Endometrial microvascular endothelial cells (primary cell): ENCODE data around the gene VEPH1. TPM values are rescaled to one million over a fixed set of nuclear protein-coding genes. Genes with fewer than 3 reads are reported as not detected.

ENCODE experiments used
- in situ Hi-C: cut with HindIII; loops from 2 replicates; pipeline ENCODE4 v1.10.0; 2017; ENCODE audit warnings: low sequenced_read_pairs, low pct_unique_long_range_greater_than_20kb; ENCODE audit errors: inconsistent ontology term
- total RNA-seq: library from RNA; depleted of rRNA; stranded (reverse); fragments of >200 nt; gene quantifications from one replicate; pipeline ENCODE4 v1.2.3, GENCODE V29; 2015; ENCODE audit errors: inconsistent ontology term

Gene VEPH1
- total RNA-seq, 1 donor from 2014 or later = 204 TPM

DNA sequence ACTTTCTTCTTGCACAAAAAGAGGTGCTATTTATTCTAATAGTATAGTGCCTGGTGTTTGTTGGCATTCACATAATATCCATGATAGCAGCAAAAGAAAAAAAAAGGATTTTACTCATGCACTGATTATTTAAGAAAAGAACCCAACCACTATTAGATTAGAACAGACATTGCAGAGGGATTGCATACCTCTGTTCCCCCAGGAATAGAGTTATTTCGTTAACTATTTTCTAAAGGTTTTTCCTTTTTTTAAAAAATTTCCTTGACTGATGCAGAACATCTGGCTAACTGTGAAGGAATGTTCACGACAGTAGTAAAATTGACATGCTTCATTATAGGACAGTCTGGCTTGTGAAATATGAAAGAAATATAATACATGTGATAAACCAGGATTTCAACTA is 203.1 kb downstream of the VEPH1 start:
- in situ Hi-C loops = no loop called here

DNA sequence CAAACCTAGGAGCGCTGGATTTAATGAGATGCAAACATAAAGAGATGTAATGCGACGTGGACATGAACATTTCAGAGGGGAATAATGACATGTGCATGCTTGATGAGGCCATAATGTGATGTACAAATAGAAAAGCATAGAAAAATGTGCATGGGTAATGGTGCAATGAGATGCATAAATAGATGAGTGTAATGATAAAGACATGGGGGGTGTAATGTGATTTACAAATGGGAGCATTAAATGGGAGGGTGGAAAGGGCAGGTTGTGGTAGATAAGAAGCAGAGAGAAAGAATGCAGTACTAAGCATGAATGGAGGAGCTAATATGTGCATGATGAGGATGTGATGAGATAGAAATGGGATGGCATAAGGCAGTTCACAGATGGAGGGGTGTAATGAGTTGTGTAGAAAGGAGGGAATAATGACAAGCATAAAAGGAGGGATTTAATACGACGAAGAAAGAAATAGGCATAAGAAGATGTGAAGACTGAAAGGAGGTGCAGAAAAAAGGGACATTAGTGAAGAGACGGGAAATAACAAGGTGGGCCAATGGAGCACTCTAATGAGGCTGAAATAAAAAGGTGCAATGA is 205.8 kb downstream of the VEPH1 start:
- in situ Hi-C loops = no loop called here

DNA sequence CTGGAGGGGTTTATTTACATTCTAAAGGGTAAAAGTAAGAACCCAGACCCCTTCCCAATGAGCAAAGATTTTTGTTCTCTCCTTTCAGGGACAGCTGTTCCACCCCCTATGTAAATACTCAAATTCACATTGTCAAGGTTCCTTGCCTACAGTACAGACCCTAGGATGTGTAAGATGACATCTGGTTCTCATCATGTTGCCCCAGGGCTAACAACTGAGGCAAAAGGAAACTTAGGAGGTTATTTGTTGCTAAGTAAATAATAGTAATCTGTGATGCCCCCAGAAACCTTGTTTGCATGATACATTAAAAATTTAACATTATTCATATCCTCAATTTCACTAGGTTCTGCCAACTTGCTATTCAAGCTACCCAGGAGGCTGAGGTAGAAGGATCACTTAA is 208.3 kb downstream of the VEPH1 start:
- in situ Hi-C loops = no loop called here

DNA sequence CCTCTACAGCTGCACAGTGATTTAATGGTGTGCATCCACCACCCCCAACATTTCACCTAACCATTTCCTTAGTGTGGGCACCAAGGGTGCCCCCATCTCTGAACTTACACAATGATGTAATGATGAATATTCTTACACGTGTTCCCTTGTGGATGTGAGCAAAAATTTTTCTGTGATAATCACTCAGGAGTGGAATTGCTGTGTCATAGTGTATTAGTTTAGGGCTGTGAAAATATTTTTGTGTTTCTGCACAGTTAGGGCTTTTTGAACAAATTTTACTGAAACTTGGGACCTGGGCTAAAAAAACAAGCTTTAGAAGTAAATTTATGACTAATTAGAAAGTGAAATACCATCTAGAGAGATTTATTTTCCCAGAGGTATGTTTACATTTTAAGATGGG is 208.7 kb downstream of the VEPH1 start:
- in situ Hi-C loops = no loop called here

DNA sequence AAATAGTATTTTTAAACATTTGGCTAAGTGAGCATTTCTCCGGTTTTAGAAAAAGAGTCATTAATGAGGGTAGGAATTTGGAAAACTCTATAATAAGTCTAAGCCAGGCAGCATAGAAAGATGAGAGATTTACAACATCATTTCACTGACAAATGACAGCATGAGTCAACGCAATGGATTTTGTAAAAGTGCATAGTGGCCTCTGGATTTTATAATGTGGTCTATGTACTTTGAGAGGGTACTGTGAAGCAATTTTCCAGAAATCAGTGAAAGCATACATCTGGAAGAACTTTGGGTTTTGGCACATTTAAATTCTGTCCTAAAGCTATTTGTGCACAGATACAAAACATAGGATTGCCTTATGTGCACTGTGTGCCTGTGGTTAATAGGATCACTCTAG is 212.4 kb downstream of the VEPH1 start:
- in situ Hi-C loops = no loop called here

DNA sequence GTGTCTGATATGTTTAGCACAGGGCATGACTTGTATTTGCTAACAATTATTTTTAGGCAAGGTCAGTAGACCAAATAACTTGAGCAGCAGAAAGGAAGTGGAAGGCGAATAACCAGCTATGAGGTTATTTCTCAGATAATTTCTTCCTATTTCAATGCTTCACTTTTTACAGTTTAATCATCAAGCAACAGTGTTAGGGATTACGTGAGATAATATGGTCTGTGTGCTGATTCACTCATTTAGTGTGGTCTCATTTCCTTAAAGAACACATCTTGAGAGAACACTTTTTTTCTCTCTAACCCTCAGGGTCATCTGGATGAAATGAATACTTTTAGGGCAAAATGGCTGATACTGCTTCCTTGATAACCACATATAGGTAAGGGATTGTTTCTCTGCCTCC is 217.2 kb downstream of the VEPH1 start:
- in situ Hi-C loops = no loop called here

DNA sequence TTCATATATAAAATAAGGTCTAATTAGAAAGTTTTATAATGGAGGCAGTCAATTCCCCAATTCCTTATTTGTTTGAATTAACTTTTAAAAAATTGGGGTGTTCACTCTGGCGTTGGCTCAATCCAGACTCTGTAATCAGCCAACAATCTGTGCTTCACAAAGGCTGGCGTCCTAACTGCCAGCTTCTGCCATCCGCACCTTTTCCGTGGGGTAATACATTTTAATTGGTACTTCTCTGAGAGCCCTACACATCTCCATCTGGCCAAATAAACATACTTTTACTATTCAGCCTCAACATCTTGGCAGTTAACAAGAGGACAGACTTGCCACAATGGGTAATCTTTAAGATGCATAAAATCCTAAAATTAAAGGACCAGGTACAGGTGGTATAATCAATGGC is 218.1 kb downstream of the VEPH1 start:
- in situ Hi-C loops = no loop called here

DNA sequence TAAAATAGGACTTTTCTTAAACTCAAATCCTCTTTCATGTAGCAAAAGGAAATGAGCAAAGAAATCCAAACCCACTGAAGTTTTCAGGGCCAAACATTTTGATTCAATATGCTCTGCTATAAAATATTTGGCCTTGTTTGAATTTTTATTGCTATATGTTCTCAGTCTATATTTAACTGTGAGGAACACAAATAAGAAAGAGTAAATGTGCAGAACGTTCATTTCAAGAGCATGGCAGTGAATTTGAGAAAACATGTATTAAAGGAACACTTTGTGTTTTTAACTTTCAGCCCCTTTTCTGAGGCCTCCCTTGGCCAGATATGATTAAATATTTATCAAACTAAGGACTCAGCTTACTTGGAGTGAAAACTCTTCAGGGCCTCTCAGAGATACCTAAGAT is 218.5 kb downstream of the VEPH1 start:
- in situ Hi-C loops = no loop called here

DNA sequence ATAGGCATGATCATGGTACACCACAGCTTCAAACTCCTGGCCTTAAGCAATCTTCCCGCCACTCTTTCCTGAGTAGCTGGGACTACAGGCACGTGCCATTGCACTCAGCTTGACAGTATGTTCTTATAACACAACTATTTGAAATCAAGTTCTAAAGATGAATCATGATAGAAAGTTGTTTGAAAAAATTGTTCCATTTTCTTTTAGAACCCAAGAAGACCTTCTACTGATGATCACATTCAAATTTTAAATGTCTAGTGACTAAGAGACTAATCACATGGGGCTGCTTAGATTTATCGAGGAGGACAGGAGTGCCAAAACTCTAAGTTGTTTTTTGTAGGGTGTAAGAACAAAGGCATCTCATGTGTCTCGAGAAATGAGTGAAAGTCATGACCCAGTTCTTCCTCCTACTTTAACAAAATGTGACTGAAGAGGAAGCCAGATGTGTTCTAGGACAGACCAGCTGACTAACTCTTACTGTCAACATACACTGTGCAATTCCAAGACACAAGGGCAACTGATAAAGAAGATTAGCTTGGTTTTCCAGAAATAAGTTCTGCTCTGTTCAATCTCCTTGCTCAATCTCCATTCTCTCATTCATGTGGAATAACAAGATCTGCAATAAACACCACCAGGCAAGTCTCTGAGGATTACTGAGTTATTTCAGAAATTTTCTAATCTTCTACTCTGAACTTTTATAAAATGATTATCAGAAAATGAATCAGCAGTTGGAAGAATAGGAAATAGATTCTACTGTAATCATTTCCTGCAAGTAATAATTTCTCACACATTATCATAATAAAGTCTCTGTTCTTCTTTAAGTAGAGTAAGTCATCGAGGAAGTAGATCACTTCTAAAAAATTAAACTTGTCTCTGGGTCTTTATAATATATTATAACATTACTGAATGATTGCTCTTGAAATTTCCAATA is 220.7 kb downstream of the VEPH1 start:
- in situ Hi-C loops = no loop called here

DNA sequence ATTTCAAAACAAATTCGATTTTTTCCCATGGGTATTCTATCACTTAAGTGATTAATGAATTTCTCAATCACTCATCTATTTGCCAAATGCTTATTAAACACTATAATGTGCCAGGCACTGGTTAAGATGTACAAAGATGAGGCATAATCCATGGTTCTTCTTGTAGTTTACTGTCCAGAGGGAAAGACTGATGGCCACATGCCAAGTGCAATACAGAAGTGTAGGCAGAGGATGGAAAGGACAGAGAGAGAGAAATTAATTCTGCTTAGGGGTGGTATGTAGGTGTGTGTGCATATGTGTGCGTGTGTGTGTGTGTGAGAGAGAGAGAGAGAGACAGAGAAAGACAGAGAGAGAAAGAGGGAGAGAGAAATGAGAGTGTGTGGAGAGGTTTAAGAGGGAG is 222.4 kb downstream of the VEPH1 start:
- in situ Hi-C loops = no loop called here

DNA sequence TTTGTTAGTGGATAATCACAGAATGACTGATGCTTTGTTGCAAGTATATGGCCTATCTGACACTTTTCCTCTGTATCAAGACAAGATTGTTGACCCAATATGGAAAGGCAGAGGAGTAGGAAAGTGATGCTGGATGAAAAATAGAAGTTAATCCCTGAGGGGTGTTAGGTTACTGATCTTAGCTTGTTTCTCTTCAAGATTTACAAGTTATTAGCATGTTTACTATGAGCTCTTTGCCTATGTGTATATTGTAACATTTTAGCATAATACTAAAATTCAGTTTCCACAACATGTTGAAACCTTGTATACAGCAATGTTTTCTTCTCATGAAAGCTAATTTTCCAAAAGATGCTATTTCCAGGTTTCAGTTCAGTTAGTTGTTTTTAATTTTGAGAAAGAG is 222.9 kb downstream of the VEPH1 start:
- in situ Hi-C loops = no loop called here

DNA sequence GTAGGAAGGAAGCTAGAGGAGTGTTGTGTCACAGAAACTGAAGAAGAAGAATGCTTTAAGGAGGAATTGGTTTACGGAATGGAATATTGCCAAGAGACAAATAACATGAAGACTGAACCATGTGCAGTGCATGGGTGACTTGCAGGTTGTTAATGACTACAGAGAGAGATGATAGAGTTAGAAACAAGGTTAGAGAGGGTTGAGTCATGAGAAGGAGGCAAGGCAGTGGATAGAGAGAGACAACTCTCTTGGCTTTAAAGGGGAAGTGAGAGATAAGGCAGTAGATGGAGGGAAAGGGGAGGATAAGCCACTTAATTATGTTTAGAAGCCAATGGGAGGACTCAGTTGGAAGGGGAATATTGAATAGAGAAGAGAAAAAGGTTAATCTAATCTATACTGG is 224.0 kb downstream of the VEPH1 start:
- in situ Hi-C loops = no loop called here

DNA sequence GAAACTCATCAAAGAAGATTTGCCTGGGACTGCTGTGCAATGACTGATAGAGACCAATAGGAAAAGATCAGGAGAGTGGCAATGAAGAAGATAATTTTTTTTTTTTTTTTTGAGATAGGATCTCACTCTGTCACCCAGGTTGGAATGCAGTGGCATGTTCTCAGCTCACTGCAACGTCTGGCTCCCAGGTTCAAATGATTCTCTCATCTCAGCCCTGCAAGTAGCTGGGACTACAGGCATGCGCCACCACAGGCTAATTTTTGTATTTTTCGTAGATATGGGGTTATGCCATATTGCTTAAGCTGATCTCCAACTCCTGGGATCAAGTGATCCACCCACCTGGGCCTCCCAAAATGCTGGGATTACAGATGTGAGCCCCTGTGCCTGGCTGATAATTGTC is 226.4 kb downstream of the VEPH1 start:
- in situ Hi-C loops = no loop called here

DNA sequence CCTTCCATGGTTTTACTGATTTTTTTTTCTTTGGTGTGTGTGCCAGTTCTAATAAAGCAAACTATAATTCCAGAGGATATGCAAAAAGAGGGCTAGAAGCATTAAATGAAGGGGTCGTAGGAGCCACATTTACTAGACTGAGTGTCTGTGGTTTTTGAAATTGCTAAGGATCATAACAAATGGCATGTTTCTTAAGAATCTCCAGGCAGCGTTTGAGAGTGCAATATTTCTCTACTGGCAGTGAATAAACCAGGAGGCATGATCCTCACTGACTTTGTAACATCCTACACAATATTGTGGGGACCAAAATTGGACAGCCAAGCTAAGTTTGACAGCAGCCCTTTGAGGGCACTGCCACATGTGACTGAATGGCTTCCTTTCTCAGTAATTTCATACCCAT is 227.4 kb downstream of the VEPH1 start:
- in situ Hi-C loops = no loop called here

DNA sequence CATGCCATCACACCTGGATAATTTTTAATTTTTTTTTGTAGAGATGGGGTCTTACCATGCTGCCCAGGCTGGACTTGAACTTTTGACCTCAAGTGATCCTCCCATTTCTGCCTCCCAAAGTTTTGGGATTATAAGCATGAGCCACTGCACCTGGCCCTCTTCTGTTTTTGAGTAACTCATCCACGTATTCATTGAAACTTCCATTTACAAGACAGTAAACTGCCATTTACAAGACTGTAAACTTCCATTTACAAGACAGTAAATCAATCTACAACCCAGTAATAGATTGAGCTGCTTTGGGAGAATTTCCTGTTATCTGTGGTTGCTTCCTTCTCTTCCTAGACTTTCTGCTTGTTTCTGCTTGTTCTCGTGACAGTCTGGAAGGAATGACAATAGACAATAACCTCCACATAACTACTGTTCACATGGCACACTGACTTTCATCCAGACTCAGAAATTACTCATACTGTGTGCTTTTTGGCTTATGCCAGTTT is 228.5 kb downstream of the VEPH1 start:
- in situ Hi-C loops = no loop called here

DNA sequence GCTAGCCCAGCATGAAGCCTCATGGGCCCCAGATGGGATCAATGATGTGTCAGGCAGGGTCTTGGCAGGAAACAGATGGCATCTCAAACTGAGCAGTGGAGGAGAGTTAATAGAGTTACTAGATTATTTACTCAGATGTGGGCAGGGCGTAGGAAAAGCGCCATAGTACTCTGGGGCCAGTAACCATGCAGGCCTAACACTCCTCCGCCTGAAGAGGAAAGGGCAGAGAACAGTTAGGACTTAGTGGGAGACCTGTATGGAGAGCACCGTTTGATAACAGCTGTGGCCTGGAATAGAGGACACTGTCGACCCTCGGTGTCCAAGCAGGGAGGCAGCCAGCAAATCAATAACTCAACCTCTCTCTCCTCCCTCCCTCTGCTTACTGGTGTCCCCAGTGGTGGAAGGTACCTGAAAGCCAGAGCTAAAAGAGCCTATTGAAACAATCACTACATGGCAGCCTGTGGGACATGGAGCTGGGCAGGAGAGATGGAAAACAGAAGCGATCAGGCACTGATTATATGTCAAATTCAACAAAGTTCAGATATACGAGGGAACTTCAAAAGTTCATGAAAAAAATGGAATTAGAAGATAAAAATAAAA is 231.8 kb downstream of the VEPH1 start:
- in situ Hi-C loops = no loop called here

DNA sequence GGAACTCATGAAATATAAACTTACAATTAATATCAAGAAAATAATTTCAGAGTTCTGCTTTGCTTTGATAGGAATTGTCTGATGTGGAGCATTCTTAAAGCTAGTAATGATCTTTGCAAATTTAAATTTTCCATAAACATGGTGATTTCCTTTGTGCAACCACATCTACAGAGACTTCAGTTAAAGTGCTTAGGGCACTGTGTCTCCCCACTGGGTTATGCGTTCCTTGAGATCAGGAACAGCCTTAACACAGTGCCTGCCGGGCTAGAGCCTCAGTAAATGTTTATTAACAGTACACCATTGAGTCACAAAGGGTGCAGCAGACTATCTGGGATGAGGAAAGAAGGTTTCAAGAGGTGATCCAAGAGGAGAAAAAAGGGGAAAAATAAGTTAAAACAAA is 235.2 kb downstream of the VEPH1 start:
- in situ Hi-C loops = no loop called here

DNA sequence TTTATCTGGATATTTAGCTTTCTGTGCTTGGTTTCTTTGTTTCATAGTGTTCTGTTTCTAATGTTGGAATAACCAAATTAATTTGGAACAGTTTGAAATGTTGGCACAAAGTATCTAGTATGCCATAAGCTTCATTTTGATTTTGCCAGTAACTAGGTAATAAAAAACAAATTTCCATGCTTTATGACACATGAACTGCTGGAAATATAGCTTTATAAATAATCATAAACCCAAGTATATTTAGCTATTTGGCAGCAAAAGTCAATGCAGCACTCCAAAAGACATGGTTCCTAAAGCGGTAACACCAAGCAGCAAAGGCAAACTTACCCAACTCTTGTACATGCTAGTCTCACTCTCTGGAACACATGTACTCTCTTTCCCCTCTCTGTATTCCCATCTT is 237.3 kb downstream of the VEPH1 start:
- in situ Hi-C loops = no loop called here

DNA sequence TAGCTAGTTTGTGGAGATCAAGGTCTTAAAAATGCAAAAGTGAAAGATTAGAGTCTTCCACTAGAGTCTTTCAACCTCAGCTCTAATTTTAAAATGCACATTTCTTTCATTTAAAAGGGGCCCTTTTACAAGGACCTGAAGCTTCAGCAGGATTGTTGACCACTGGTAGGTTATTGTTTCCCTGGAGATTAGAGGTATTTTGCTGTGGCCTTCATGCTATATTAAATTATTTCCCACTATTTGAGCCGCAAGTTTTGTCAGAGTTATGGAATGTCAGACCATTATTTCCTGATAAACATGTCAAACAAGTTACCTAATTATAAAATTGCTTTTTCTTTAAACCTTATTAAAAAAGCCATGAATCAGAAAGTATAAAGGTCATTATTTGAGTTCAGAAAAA is 240.2 kb downstream of the VEPH1 start:
- in situ Hi-C loops = no loop called here

DNA sequence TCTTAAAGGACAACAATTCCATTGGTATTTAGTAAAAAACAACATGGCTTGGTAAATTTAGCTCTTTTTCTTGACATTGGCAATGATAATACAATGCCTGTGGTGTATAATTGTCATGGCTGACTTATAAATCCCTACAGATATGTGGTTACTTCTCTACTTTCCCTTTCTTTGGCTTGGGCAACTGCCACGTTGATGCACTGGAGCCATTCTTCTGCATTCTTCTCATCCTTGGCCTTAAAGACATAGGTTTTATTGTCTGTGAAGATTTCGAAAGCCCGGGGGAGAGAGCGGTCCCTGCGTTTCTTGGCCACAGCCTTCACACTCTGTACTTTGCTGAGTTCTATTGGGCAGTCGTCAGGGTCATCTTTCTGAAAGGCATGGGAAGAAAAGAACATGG is 242.2 kb downstream of the VEPH1 start:
- in situ Hi-C loops = no loop called here
